HG03175 (cell line): ENCODE results near the gene MCC.

Source experiments
- ATAC-seq: cut with Tn5 transposase; IDR thresholded peaks from one replicate; pipeline ENCODE4 v1.9.1; 2021; ENCODE audit warnings: mild to moderate bottlenecking, moderate library complexity; ENCODE audit not compliant: unreplicated experiment

The MCC gene

GRCh38 chr5:113373426-113373825 lies 114.8 kb downstream of the MCC start:
- no peak for ATAC-seq

GRCh38 chr5:113371721-113372196 lies 116.5 kb downstream of the MCC start:
- ATAC-seq: no peak

GRCh38 chr5:113367586-113367985 lies 120.7 kb downstream of the MCC start:
- no peak for ATAC-seq

DNA sequence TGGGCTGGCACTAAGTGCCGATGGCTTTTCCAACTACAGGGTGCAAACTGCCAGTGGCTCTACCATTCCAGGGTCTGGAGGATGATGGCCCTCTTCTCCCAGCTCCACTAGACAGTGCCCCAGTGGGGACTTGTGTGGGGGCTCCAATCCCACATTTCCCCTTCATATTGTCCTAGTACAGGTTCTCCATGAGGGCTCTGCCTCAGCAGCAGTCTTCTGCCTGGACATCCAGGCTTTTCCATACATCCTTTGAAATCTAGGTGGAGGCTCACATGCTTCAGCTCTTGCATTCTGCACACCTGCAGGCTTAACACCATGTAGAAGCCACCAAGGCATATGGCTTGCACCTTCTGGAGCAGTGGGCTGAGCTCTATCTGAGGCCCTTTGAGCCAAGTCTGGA lies 123.8 kb downstream of the MCC start:
- ATAC-seq: no peak

GRCh38 chr5:113361701-113362100 lies 126.6 kb downstream of the MCC start:
- no peak for ATAC-seq

DNA sequence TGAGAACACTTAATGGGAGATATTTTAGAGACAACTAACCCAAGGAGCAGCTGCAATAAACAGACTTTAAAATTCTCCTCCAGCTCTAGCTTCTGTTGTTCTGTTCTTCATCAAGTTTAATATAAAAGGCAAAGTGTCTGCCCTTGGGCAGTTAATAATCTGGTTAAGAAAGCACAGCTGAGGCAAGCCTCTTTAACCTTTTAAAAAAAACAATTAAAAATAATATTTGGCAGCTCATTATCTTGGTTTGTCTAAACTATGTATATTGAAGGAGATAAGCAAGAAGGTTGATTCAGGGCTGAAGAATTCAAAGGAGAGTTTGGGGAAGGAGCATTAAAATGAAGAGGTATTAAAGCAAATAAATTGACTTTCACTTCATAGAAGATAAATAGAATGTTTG lies 128.8 kb downstream of the MCC start:
- no peak for ATAC-seq

DNA sequence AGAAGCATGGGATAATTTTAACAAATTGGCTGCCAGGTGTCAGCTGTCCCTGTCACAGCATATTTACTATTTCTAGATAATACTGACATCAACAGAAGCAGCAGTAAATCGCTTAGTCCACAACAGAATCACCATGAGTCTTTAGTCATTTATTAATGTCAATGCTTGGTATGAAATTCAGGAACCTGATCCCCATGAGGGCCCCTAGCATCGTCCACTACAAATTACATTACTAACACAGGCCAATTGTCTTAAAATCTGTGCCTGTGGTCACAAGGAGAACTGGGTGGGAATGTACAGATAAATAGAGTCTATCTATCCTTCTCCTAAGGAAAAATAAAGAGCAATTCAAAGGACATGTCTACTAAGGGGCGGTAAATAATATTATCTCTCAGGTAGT lies 129.6 kb downstream of the MCC start:
- ATAC-seq: no peak

GRCh38 chr5:113357696-113358476 lies 130.4 kb downstream of the MCC start:
- ATAC-seq: no peak

DNA sequence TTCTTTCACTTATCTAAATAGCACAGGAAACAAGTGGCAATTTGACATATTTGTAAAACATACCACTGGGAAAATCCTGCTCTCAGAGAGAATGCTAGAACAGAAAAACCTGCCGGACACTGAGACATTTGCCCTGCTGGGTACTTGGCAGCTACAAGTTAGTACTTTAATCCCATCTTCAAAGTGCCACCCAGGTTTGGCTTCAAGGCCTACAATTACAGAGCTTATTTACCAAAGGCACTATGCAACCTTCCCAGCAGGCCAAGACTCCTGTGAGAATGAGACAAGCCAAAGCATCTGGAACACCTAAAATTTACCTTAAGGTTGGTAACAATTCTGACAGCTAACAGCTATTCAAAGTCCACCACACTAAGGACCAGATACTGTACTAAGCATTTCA lies 131.8 kb downstream of the MCC start:
- no peak for ATAC-seq

DNA sequence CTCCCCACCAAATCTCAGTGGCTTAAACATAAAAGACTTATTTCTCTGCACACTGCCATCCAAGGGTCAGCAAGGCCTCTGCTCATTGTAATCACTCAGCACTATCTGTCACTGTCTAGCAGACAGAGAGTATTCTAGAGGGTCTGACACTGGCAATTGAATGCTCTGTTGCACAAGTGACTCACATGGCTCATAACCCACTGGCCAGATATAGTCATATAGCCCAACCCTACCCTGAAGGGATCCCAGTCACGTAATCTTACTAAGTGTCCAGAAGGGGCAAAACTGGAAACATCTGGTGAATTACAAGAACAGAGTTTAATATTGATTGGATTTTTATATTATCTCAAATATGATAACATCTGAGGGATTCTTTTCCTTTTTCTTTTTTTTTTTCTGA lies 134.2 kb downstream of the MCC start:
- ATAC-seq: no peak

- ATAC-seq: no peak
Observed at GRCh38 chr5:113347572-113347971, 140.7 kb downstream of the MCC start.

DNA sequence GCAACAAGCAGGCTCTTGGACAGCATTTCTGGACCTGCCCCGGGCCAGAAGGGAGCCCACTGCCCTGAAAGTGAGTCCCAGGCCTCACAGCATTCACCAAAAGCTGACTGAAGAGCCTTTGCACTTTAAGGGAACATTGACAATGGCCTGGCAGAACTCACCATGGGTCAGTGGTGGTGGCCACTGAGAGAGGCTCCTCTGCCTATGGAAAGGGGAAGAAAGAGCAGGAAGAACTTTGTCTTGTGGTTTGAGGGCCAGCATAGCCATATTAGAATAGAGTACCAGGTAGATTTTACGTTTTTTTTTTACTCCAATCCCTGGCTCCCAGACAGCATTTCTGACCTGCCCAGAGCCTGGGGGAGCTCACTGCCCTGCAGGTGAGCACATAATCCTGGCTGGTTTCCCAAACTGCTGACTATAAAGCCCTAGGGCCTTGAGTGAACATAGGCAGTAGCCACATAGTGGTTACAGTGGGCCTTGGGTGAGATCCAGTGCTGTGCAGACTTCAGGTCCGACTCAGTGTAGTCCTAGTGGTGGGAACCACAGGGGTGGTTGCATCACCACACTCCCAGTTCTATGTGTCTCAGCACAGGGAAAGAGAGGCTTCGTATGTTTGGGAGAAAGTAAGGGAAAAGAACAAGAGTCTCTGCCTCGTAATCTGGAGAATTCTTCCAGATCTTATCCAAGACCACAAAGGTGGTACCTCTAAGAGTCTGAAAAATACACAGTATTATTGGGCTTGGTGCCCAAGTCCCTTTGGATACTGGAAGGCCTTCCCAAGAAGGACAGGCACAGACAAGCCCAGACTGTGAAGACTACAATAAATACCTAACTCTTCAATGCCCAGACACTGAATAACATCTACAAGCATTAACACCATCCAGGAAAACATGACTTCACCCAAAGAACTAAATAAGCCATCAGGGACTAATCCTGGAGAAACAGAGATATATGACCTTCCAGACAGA lies 143.0 kb downstream of the MCC start:
- no peak for ATAC-seq

- ATAC-seq: no peak
Observed at GRCh38 chr5:113343343-113343742, 144.9 kb downstream of the MCC start.

- ATAC-seq: no peak
Observed at GRCh38 chr5:113340537-113340936, 147.7 kb downstream of the MCC start.

DNA sequence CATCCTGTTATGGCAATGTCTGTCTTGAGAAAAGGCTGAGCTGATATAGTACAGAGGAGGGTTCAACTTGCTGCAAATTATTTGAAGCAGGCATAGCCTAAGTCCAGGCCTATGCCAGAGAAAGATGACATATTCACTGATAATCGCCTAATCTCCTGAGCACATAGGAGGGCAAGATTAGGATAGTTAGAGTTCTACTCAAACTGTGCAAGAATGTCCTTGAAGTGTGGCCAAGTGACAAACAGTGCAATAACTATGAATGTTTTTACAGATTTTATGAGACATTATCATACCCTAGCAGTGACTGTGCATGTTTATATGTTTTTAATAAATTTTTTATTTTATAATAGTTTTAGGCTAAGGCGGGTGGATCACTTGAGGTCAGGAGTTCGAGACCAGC lies 149.6 kb downstream of the MCC start:
- ATAC-seq: no peak

DNA sequence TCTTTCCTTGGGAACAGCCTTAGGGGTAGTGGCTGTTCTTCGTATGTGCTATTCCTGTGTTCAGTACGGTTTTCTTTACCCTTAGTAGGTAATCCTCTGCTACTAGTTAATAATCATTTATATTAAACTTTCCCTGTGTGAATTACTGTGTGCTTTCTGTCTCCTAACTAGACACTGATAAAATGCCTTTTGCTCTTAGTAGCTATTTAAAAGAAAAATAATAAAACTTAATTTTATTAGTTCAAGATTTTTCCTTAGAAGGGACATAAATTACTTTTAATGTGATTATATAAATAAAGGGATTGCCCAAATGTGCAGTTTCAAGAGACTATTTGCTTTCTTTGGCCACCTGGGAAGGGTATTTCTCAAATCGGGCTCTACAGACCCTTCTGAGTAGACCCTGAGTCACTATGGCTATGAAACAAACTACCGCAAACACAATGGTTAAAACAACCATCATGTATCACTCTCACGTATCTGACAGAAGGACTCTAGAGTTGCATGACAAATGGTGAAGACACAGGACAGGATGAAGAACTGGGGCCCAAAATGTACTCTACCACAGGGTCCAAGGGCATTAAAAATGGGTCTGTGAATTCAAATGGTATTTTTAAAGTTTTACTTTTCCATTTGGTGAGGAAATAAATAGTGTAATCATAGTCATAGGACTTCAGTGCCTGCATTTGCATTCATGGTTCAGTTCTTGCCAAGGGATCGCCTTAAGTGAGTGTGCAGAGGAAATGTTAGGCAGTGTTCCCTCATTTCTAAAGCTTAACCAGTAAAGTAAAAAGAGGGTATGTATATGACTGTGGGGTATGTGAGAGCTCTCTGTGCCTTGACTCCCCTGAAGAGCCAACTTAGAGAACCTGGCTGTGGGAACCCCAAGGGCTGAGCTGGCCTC lies 150.5 kb downstream of the MCC start:
- no peak for ATAC-seq

DNA sequence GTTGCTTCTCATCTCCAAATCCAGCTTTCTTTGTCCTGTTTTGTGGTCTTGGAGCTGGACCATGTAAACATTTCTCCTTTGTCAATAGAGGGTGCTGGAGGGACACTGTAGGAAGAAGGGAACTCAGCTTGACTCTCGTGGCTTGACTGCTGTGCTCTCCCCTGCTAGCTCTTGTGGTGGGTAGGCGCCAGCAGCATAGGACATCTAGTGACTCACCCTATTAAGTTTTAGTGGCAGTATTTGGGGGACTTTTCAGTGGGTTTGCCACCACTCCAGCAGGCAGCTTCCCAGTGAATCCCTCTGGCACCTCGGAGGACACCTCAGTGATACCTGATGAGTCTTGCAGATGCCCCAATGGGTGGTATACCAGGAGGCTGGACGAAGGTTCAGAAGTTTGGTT lies 151.3 kb downstream of the MCC start:
- ATAC-seq: no peak

- no peak for ATAC-seq
Observed at GRCh38 chr5:113333411-113333810, 154.8 kb downstream of the MCC start.

- ATAC-seq: no peak
Observed at GRCh38 chr5:113331209-113331551, 157.1 kb downstream of the MCC start.

- ATAC-seq: peak; percentile 85
Observed at GRCh38 chr5:113330533-113331208, 157.6 kb downstream of the MCC start.
